Astrocyte (in vitro differentiated cells and primary cell): ENCODE data around the gene HSPB3. TPM values are rescaled to one million over a fixed set of nuclear protein-coding genes. Genes with fewer than 3 reads are reported as not detected.

Experiments used
- DNase-seq: peaks from one replicate; pipeline ENCODE4 v3.0.0-alpha.2; 2010; ENCODE audit warnings: low read depth
- FAIRE-seq: peaks from 2 replicates; lab custom pipeline; 2011; peaks lifted over from hg19 to GRCh38; lab: Jason Lieb, UNC
- H2AFZ ChIP-seq: 2 replicates; pipeline ENCODE4 v1.6.0; 2012; ENCODE audit warnings: low read depth, low read length, inconsistent platforms
- H3K27ac ChIP-seq: 2 replicates; pipeline ENCODE4 v1.5.1; 2011; ENCODE audit warnings: low read depth, low read length, inconsistent platforms
- H3K27me3 ChIP-seq: 2 replicates; pipeline ENCODE4 v1.6.0; 2011; ENCODE audit warnings: low read length, inconsistent platforms; ENCODE audit not compliant: insufficient read depth
- H3K36me3 ChIP-seq: 2 replicates; pipeline ENCODE4 v1.5.1; 2011; ENCODE audit warnings: low read length, inconsistent platforms; ENCODE audit not compliant: insufficient read depth
- H3K4me1 ChIP-seq: 2 replicates; pipeline ENCODE4 v1.5.1; 2011; ENCODE audit warnings: low read length, inconsistent platforms; ENCODE audit not compliant: insufficient read depth
- H3K4me2 ChIP-seq: 2 replicates; pipeline ENCODE4 v1.6.0; 2012; ENCODE audit warnings: low read length, inconsistent platforms
- H3K4me3 ChIP-seq: 2 replicates; pipeline ENCODE4 v1.5.1; 2011; ENCODE audit warnings: low read depth, mild to moderate bottlenecking, low read length, inconsistent platforms; ENCODE audit not compliant: insufficient read depth
- H3K79me2 ChIP-seq: 2 replicates; pipeline ENCODE4 v1.6.0; 2012; ENCODE audit warnings: mild to moderate bottlenecking, low read length, inconsistent platforms; ENCODE audit not compliant: insufficient read depth
- H3K9ac ChIP-seq: 2 replicates; pipeline ENCODE4 v1.6.0; 2012; ENCODE audit warnings: mild to moderate bottlenecking, low read length, inconsistent platforms
- H3K9me3 ChIP-seq: 2 replicates; pipeline ENCODE4 v1.5.1; 2012; ENCODE audit warnings: low read depth, mild to moderate bottlenecking, low read length, inconsistent platforms; ENCODE audit not compliant: insufficient read depth
- H4K20me1 ChIP-seq: 2 replicates; pipeline ENCODE4 v1.6.0; 2012; ENCODE audit warnings: low read length, inconsistent platforms; ENCODE audit not compliant: insufficient read depth
- H3K27ac Mint-ChIP-seq: one replicate; pipeline ENCODE4 v1.8.0; 2021; ENCODE audit warnings: mild to moderate bottlenecking, mixed read lengths; ENCODE audit not compliant: unreplicated experiment
- H3K27me3 Mint-ChIP-seq: one replicate; pipeline ENCODE4 v1.8.0; 2021; ENCODE audit warnings: low read depth, mixed read lengths; ENCODE audit not compliant: unreplicated experiment
- H3K36me3 Mint-ChIP-seq: one replicate; pipeline ENCODE4 v1.8.0; 2021; ENCODE audit warnings: low read depth, mixed read lengths; ENCODE audit not compliant: unreplicated experiment
- H3K4me1 Mint-ChIP-seq: one replicate; pipeline ENCODE4 v1.8.0; 2021; ENCODE audit warnings: low read depth, mixed read lengths; ENCODE audit not compliant: unreplicated experiment
- H3K4me3 Mint-ChIP-seq: one replicate; pipeline ENCODE4 v1.8.0; 2021; ENCODE audit warnings: mild to moderate bottlenecking, moderate library complexity, mixed read lengths; ENCODE audit not compliant: unreplicated experiment
- H3K9me3 Mint-ChIP-seq: one replicate; pipeline ENCODE4 v1.8.0; 2021; ENCODE audit warnings: mild to moderate bottlenecking, mixed read lengths; ENCODE audit not compliant: unreplicated experiment
- CTCF ChIP-seq: IDR thresholded peaks from 2 replicates; pipeline ENCODE4 v1.5.1; 2011; ENCODE audit warnings: low read depth, mild to moderate bottlenecking, inconsistent platforms, low read length, moderate library complexity; ENCODE audit not compliant: insufficient read depth
- EZH2 ChIP-seq: IDR thresholded peaks from 2 replicates; pipeline ENCODE4 v1.6.1; 2012; ENCODE audit warnings: mild to moderate bottlenecking, low read length, inconsistent platforms; ENCODE audit not compliant: insufficient read depth
- total RNA-seq: library from RNA; stranded (reverse); gene quantifications from 2 replicates; pipeline ENCODE4 v1.2.1, GENCODE V29; 2021

The HSPB3 gene
- total RNA-seq, 1 donor from 2014 or later, result not detected

DNA sequence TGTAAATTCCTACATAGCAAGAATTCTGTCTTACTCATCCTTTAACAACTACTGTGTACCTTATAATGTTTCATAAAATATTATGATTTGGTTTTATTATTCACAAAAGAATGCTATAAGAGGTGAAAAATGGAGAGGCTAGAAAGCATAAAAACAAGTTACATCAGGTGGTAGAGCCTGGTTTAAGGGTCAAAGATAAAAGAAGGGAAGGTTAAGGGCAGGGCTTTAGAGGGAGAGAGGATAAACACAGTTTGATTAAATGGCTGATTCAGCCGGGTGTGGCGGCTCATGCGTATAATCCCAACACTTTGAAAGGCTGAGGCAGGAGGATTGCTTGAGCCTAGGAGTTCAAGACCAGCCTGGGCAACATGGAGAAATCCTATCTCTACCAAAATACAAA lies 40.4 kb upstream of the HSPB3 start:
- FAIRE-seq (no peak), DNase-seq (no peak)
- Histone ChIP-seq H2AFZ (no peak overlapping the region), H3K4me1 (no peaks in the 10 kb centered on the region), H3K27ac (no peak overlapping the region), H3K27me3 (peaks cover 7% of the 10 kb centered on the region), H3K4me3 (no peak overlapping the region), H3K9ac (no peak overlapping the region), H3K9me3 (no peaks in the 10 kb centered on the region), H4K20me1 (no peaks in the 10 kb centered on the region), H3K4me2 (no peak overlapping the region), H3K36me3 (no peaks in the 10 kb centered on the region), H3K79me2 (no peaks in the 10 kb centered on the region)
- H3K4me3 Mint-ChIP-seq, result no peak overlapping the region
- peaks cover 14% of the 10 kb centered on the region for H3K4me1 Mint-ChIP-seq
- peak overlapping the region; percentile 55 for H3K27ac Mint-ChIP-seq
- no peaks in the 10 kb centered on the region for H3K9me3 Mint-ChIP-seq
- H3K27me3 Mint-ChIP-seq, result no peaks in the 10 kb centered on the region
- H3K36me3 Mint-ChIP-seq, result no peaks in the 10 kb centered on the region
- TF ChIP-seq EZH2 (no peak), CTCF (no peak)

DNA sequence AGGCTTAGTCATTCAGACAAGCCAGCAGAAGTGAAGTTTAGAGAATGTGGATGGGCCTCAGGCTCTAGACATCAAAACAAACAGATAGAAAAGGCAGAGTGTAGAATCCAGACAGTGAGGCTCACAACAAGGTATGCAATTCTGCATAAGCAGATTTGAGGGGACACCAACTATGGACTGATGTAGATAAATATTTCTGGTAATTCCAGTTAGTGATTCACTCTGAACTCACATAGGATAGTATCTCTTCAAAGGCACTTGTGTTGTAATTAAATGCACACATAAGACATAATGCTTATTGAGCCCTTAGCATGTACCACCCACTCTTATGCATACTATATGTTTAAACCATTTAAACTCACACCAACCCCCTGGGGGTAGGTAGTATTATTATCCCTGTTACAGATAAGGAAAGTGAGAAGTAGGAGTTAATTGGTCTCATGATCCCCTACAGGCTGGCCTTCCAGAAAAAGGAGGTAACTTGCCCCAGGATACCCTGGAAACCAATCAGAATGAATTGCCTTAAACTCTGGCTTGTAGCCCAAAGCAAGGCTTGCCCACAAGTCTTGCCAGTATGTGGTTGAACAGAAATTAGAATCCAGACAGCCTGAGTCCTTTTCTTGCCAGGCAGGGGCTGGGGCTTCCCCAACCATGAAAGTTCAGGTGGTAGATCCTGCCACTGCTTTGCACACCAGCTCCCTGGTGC lies 39.5 kb upstream of the HSPB3 start:
- Mint-ChIP-seq H3K27ac (peak overlapping the region; percentile 76), H3K36me3 (no peaks in the 10 kb centered on the region), H3K9me3 (no peaks in the 10 kb centered on the region), H3K4me1 (peaks cover 14% of the 10 kb centered on the region), H3K27me3 (no peaks in the 10 kb centered on the region), H3K4me3 (no peak overlapping the region)
- no peaks in the 10 kb centered on the region for H3K79me2 ChIP-seq
- TF ChIP-seq EZH2 (no peak), CTCF (no peak)
- no peaks in the 10 kb centered on the region for H3K36me3 ChIP-seq
- H3K4me1 ChIP-seq, result no peaks in the 10 kb centered on the region
- H3K9ac ChIP-seq, result no peak overlapping the region
- H3K9me3 ChIP-seq, result no peaks in the 10 kb centered on the region
- H3K27ac ChIP-seq, result no peak overlapping the region
- H3K4me2 ChIP-seq, result no peak overlapping the region
- no peak overlapping the region for H3K4me3 ChIP-seq
- H4K20me1 ChIP-seq, result no peaks in the 10 kb centered on the region
- FAIRE-seq, result peak; percentile 62
- peak; percentile 10 for DNase-seq
- peaks cover 7% of the 10 kb centered on the region for H3K27me3 ChIP-seq
- no peak overlapping the region for H2AFZ ChIP-seq
